ENCODE data around the gene CACNA1I.

CACNA1I gene

DNA sequence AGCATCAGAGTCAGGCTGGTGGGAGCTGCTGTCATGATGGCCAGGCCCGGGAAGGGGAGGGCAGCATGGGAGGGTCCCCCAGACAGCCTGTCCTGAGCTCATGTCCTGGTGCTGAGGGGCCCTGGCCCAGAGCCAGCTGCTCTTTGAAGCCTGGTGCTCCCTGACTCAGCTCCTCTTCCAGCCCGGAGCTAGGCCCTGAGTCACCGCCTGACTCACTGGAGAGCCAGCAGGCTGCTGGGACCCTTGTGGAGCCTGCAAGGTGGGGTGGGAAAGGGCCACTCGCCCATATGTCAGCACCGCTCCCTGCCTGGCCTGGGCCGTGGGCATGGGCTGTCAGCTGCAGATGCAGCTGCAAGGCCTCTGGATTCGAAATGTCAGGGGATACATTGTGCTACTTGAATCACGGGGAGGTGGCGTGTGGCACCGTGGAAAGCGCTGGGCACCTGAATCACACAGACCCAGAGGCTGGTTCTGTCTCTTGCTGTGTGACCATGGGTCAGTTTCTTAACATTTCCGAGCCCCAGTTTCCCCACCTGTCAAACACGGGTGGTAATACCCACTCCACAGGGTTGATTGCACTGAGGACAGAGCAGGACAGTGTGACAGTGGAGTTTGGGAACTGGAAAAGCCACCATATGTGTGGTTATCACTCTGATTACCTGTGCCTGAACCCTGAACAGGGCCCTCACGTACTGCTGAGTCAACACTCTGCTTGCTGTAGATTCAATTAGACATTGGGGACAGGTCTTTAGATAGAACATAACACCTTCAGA is 4.4 kb downstream of the CACNA1I start:
- no peaks in the 10 kb centered on the region for H3K79me2 ChIP-seq (ENCODE audit: control insufficient read depth, insufficient read depth, low read length)
- H3K27ac ChIP-seq (ENCODE audit: low read depth, low read length), result no peak overlapping the region
- peaks cover under 1% of the 10 kb centered on the region for H3K4me1 ChIP-seq (ENCODE audit: control insufficient read depth, low read depth, low read length)
- H3K79me1 ChIP-seq (ENCODE audit: low read length), result no peaks in the 10 kb centered on the region
- no peak overlapping the region for H3K23ac ChIP-seq (ENCODE audit: low read length)
- peak; percentile 43 for DNase-seq
- H4K5ac ChIP-seq (ENCODE audit: low read length), result no peak overlapping the region
- H2BK5ac ChIP-seq (ENCODE audit: low read length), result no peak overlapping the region
- H3K4me3 ChIP-seq (ENCODE audit: low read length), result no peak overlapping the region
- H3K56ac ChIP-seq (ENCODE audit: low read length), result no peak overlapping the region
- H4K8ac ChIP-seq (ENCODE audit: low read depth, low read length), result no peak overlapping the region
- H3K18ac ChIP-seq (ENCODE audit: low read length), result no peak overlapping the region
- H3K27me3 ChIP-seq (ENCODE audit: insufficient read depth, low read length, poor library complexity), result no peaks in the 10 kb centered on the region
- H3K4ac ChIP-seq (ENCODE audit: low read depth, low read length), result no peak overlapping the region
- H3K9ac ChIP-seq (ENCODE audit: low read length), result no peak overlapping the region
- H3K4me2 ChIP-seq (ENCODE audit: low read length), result no peak overlapping the region
- no peak overlapping the region for H2AK5ac ChIP-seq (ENCODE audit: low read length)
- no peak overlapping the region for H2BK15ac ChIP-seq (replicated peaks; ENCODE audit: low read depth)
- no peaks in the 10 kb centered on the region for H3K36me3 ChIP-seq (ENCODE audit: control insufficient read depth, insufficient read depth, low read length)
- no peak overlapping the region for H2BK120ac ChIP-seq (ENCODE audit: low read depth, low read length)
- WGBS (ENCODE audit: extremely low coverage, insufficient coverage, low lambda C conversion rate), result no CpG with 5 or more reads among the region's 14 CpGs

DNA sequence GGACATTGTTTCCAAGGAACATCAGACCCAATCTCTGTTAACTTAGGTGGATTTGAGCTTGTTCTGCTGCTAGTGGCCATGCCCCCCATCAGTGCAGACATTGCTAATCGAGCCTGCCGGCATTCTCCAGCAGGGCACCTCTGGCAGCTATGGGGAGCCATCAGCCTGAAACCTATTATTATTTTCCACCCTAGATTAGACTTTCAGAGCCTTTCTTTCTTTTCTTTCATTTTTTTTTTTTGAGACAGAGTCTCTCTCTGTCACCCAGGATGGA is 4.9 kb downstream of the CACNA1I start:
- Histone ChIP-seq H3K27ac (ENCODE audit: low read depth, low read length) (no peak overlapping the region), H2BK120ac (ENCODE audit: low read depth, low read length) (no peak overlapping the region), H3K56ac (ENCODE audit: low read length) (no peak overlapping the region), H4K8ac (ENCODE audit: low read depth, low read length) (no peak overlapping the region), H2BK15ac (replicated peaks; ENCODE audit: low read depth) (no peak overlapping the region), H3K4me3 (ENCODE audit: low read length) (no peak overlapping the region), H3K27me3 (ENCODE audit: insufficient read depth, low read length, poor library complexity) (no peaks in the 10 kb centered on the region), H2BK5ac (ENCODE audit: low read length) (no peak overlapping the region), H3K36me3 (ENCODE audit: control insufficient read depth, insufficient read depth, low read length) (no peaks in the 10 kb centered on the region), H4K5ac (ENCODE audit: low read length) (no peak overlapping the region), H3K18ac (ENCODE audit: low read length) (no peak overlapping the region), H3K4ac (ENCODE audit: low read depth, low read length) (no peak overlapping the region), H3K79me2 (ENCODE audit: control insufficient read depth, insufficient read depth, low read length) (no peaks in the 10 kb centered on the region), H3K4me2 (ENCODE audit: low read length) (no peak overlapping the region), H3K79me1 (ENCODE audit: low read length) (no peaks in the 10 kb centered on the region), H3K9ac (ENCODE audit: low read length) (no peak overlapping the region), H2AK5ac (ENCODE audit: low read length) (no peak overlapping the region), H3K23ac (ENCODE audit: low read length) (no peak overlapping the region), H3K4me1 (ENCODE audit: control insufficient read depth, low read depth, low read length) (peaks cover 2% of the 10 kb centered on the region)
- WGBS (ENCODE audit: extremely low coverage, insufficient coverage, low lambda C conversion rate), result no CpG with 5 or more reads among the region's 2 CpGs
- no peak for DNase-seq

DNA sequence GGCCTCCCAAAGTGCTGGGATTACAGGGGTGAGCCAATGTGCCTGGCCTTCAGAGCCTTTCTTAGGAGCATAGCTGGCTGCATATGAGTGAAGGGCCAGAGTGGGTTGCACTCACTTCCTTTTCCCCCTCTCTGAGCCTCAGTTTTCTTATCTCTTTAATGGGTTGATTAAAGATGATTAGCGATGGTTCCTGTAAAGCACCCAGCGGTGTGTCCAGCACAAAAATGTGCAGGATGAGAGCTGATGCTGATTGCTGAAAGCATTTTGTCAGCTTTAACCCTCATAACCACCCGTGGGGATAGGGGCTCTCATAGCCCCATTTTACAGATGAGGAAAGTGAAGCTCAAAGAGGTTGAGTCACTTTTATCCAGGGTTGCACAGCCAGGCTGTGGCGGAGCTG is 5.5 kb downstream of the CACNA1I start:
- H3K23ac ChIP-seq (ENCODE audit: low read length), result no peak overlapping the region
- H3K27me3 ChIP-seq (ENCODE audit: insufficient read depth, low read length, poor library complexity), result no peaks in the 10 kb centered on the region
- H3K36me3 ChIP-seq (ENCODE audit: control insufficient read depth, insufficient read depth, low read length), result no peaks in the 10 kb centered on the region
- no peak overlapping the region for H2BK5ac ChIP-seq (ENCODE audit: low read length)
- H3K18ac ChIP-seq (ENCODE audit: low read length), result no peak overlapping the region
- no peak for DNase-seq
- H2BK120ac ChIP-seq (ENCODE audit: low read depth, low read length), result no peak overlapping the region
- H3K4me1 ChIP-seq (ENCODE audit: control insufficient read depth, low read depth, low read length), result peaks cover 2% of the 10 kb centered on the region
- no peak overlapping the region for H3K9ac ChIP-seq (ENCODE audit: low read length)
- H3K79me1 ChIP-seq (ENCODE audit: low read length), result no peaks in the 10 kb centered on the region
- H4K8ac ChIP-seq (ENCODE audit: low read depth, low read length), result no peak overlapping the region
- no peak overlapping the region for H3K4ac ChIP-seq (ENCODE audit: low read depth, low read length)
- H3K27ac ChIP-seq (ENCODE audit: low read depth, low read length), result no peak overlapping the region
- no CpG with 5 or more reads among the region's 4 CpGs for WGBS (ENCODE audit: extremely low coverage, insufficient coverage, low lambda C conversion rate)
- no peak overlapping the region for H2BK15ac ChIP-seq (replicated peaks; ENCODE audit: low read depth)
- no peak overlapping the region for H3K4me2 ChIP-seq (ENCODE audit: low read length)
- no peaks in the 10 kb centered on the region for H3K79me2 ChIP-seq (ENCODE audit: control insufficient read depth, insufficient read depth, low read length)
- no peak overlapping the region for H2AK5ac ChIP-seq (ENCODE audit: low read length)
- H3K56ac ChIP-seq (ENCODE audit: low read length), result no peak overlapping the region
- H3K4me3 ChIP-seq (ENCODE audit: low read length), result no peak overlapping the region
- H4K5ac ChIP-seq (ENCODE audit: low read length), result no peak overlapping the region

DNA sequence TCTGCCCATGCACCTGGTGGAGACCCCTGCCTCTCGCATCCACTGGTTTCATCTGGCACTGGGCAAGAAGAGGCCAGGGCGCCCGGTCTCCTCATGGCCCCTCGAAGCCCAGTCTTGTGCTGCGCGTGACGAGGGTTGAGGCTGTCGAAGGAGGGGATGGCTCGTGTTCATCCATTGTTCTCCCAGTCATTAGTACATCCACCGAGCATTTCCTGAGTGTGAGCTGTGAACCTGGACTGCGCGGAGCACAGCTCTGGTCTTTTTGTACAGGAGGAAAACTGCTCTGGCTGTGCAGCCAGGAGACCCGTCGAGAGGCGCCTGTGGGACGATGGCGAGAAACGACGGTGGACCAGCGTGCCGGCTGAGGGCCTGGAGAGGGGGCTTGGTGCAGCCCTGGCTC is 6.8 kb downstream of the CACNA1I start:
- H4K5ac ChIP-seq (ENCODE audit: low read length), result no peak overlapping the region
- no peak for DNase-seq
- no peaks in the 10 kb centered on the region for H3K79me1 ChIP-seq (ENCODE audit: low read length)
- H3K27me3 ChIP-seq (ENCODE audit: insufficient read depth, low read length, poor library complexity), result no peaks in the 10 kb centered on the region
- H3K23ac ChIP-seq (ENCODE audit: low read length), result no peak overlapping the region
- no peak overlapping the region for H2AK5ac ChIP-seq (ENCODE audit: low read length)
- H2BK120ac ChIP-seq (ENCODE audit: low read depth, low read length), result no peak overlapping the region
- H3K4ac ChIP-seq (ENCODE audit: low read depth, low read length), result no peak overlapping the region
- no peak overlapping the region for H2BK5ac ChIP-seq (ENCODE audit: low read length)
- H3K9ac ChIP-seq (ENCODE audit: low read length), result no peak overlapping the region
- no CpG with 5 or more reads among the region's 21 CpGs for WGBS (ENCODE audit: extremely low coverage, insufficient coverage, low lambda C conversion rate)
- no peak overlapping the region for H3K56ac ChIP-seq (ENCODE audit: low read length)
- H3K36me3 ChIP-seq (ENCODE audit: control insufficient read depth, insufficient read depth, low read length), result no peaks in the 10 kb centered on the region
- no peak overlapping the region for H2BK15ac ChIP-seq (replicated peaks; ENCODE audit: low read depth)
- no peak overlapping the region for H3K4me2 ChIP-seq (ENCODE audit: low read length)
- H3K4me3 ChIP-seq (ENCODE audit: low read length), result no peak overlapping the region
- peaks cover 2% of the 10 kb centered on the region for H3K4me1 ChIP-seq (ENCODE audit: control insufficient read depth, low read depth, low read length)
- no peaks in the 10 kb centered on the region for H3K79me2 ChIP-seq (ENCODE audit: control insufficient read depth, insufficient read depth, low read length)
- H3K18ac ChIP-seq (ENCODE audit: low read length), result no peak overlapping the region
- no peak overlapping the region for H4K8ac ChIP-seq (ENCODE audit: low read depth, low read length)
- H3K27ac ChIP-seq (ENCODE audit: low read depth, low read length), result no peak overlapping the region

DNA sequence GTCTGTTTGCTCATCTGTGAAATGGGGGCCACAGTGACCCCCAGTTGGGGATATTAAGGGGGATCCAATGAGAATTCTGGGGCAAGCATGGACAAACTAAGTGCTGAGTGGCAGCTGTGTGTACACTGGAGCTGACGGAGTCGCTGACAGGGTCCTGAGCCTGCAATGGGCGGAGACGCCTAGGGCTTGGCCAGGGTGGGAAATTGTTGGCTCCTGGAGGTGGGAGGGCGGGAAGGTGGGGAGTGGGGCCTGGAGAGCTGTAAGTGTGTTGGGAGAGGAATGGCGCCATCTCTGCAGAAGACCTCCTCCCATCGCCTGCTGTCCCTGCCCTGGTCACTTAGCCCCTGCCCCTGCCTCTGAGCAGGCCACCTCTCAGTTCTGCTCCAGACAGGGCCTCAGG is 7.3 kb downstream of the CACNA1I start:
- no peak overlapping the region for H3K4ac ChIP-seq (ENCODE audit: low read depth, low read length)
- H4K5ac ChIP-seq (ENCODE audit: low read length), result no peak overlapping the region
- H3K27ac ChIP-seq (ENCODE audit: low read depth, low read length), result no peak overlapping the region
- WGBS (ENCODE audit: extremely low coverage, insufficient coverage, low lambda C conversion rate), result no CpG with 5 or more reads among the region's 7 CpGs
- peaks cover 2% of the 10 kb centered on the region for H3K4me1 ChIP-seq (ENCODE audit: control insufficient read depth, low read depth, low read length)
- no peak overlapping the region for H2BK15ac ChIP-seq (replicated peaks; ENCODE audit: low read depth)
- no peak overlapping the region for H2BK5ac ChIP-seq (ENCODE audit: low read length)
- no peak overlapping the region for H3K4me3 ChIP-seq (ENCODE audit: low read length)
- no peaks in the 10 kb centered on the region for H3K27me3 ChIP-seq (ENCODE audit: insufficient read depth, low read length, poor library complexity)
- no peak overlapping the region for H4K8ac ChIP-seq (ENCODE audit: low read depth, low read length)
- no peak overlapping the region for H2AK5ac ChIP-seq (ENCODE audit: low read length)
- no peak overlapping the region for H3K56ac ChIP-seq (ENCODE audit: low read length)
- H3K36me3 ChIP-seq (ENCODE audit: control insufficient read depth, insufficient read depth, low read length), result no peaks in the 10 kb centered on the region
- no peak overlapping the region for H2BK120ac ChIP-seq (ENCODE audit: low read depth, low read length)
- H3K4me2 ChIP-seq (ENCODE audit: low read length), result no peak overlapping the region
- no peaks in the 10 kb centered on the region for H3K79me2 ChIP-seq (ENCODE audit: control insufficient read depth, insufficient read depth, low read length)
- no peak overlapping the region for H3K18ac ChIP-seq (ENCODE audit: low read length)
- no peaks in the 10 kb centered on the region for H3K79me1 ChIP-seq (ENCODE audit: low read length)
- DNase-seq, result no peak
- no peak overlapping the region for H3K23ac ChIP-seq (ENCODE audit: low read length)
- H3K9ac ChIP-seq (ENCODE audit: low read length), result no peak overlapping the region

DNA sequence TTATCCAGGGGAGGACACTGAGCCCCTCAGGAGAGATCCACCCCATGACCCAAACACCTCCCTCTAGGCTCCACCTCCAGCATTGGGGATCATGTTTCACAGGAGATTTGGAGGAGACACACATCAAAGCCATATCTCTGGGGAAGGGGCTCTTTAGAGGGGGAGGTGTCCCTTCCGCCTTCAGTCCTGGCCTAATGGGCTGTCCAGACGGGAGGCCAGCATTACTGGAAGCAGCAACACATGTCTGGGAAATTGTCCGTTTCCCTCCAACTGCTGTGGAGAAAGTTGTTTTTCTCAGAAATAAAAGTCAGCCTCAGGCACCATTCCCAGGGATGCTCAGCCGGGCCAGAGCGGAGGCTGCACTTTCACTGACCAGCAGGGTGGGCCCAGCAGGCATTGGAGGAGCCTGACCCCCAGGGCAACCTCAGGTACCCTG is 9.5 kb downstream of the CACNA1I start:
- Histone ChIP-seq H3K18ac (ENCODE audit: low read length) (no peak overlapping the region), H2BK5ac (ENCODE audit: low read length) (no peak overlapping the region), H3K79me2 (ENCODE audit: control insufficient read depth, insufficient read depth, low read length) (no peaks in the 10 kb centered on the region), H3K36me3 (ENCODE audit: control insufficient read depth, insufficient read depth, low read length) (no peaks in the 10 kb centered on the region), H3K27ac (ENCODE audit: low read depth, low read length) (no peak overlapping the region), H3K4ac (ENCODE audit: low read depth, low read length) (no peak overlapping the region), H3K79me1 (ENCODE audit: low read length) (no peaks in the 10 kb centered on the region), H4K5ac (ENCODE audit: low read length) (no peak overlapping the region), H3K56ac (ENCODE audit: low read length) (no peak overlapping the region), H3K27me3 (ENCODE audit: insufficient read depth, low read length, poor library complexity) (no peaks in the 10 kb centered on the region), H2BK15ac (replicated peaks; ENCODE audit: low read depth) (no peak overlapping the region), H3K4me2 (ENCODE audit: low read length) (no peak overlapping the region), H4K8ac (ENCODE audit: low read depth, low read length) (no peak overlapping the region), H2AK5ac (ENCODE audit: low read length) (no peak overlapping the region), H2BK120ac (ENCODE audit: low read depth, low read length) (no peak overlapping the region), H3K23ac (ENCODE audit: low read length) (no peak overlapping the region), H3K4me3 (ENCODE audit: low read length) (no peak overlapping the region), H3K9ac (ENCODE audit: low read length) (no peak overlapping the region), H3K4me1 (ENCODE audit: control insufficient read depth, low read depth, low read length) (peaks cover 2% of the 10 kb centered on the region)
- DNase-seq, result no peak
- no CpG with 5 or more reads among the region's 5 CpGs for WGBS (ENCODE audit: extremely low coverage, insufficient coverage, low lambda C conversion rate)

Data from mesendoderm (in vitro differentiated cells).